OCI-LY1 (cell line): ENCODE results near the gene TRIM22.

Source experiments
- H2AFZ ChIP-seq: fragments of 200-600 bp; sonication (generic), shearing (Covaris generic); 2 replicates; pipeline ENCODE4 v1.6.0; 2014; ENCODE audit warnings: antibody characterized with exemption, mild to moderate bottlenecking, low read length
- H3F3A ChIP-seq: fragments of 200-600 bp; sonication (generic), shearing (Covaris generic); 2 replicates; pipeline ENCODE4 v1.6.0; 2014; ENCODE audit warnings: mild to moderate bottlenecking, antibody characterized with exemption, low read length, moderate library complexity; ENCODE audit not compliant: insufficient read depth
- H3K27ac ChIP-seq: fragments of 200-600 bp; sonication (generic); 2 replicates; pipeline ENCODE4 v1.5.1; 2014; ENCODE audit warnings: low read length, mixed run types, mild to moderate bottlenecking, low read depth; ENCODE audit not compliant: poor library complexity, severe bottlenecking
- H3K27me3 ChIP-seq: fragments of 200-600 bp; sonication (generic); 2 replicates; pipeline ENCODE4 v1.6.0; 2014; ENCODE audit warnings: antibody characterized with exemption, mild to moderate bottlenecking, low read length, moderate library complexity; ENCODE audit not compliant: insufficient read depth
- H3K36me3 ChIP-seq: fragments of 200-600 bp; sonication (generic); 2 replicates; pipeline ENCODE4 v1.6.1; 2014; ENCODE audit warnings: mild to moderate bottlenecking, antibody characterized with exemption, low read length, moderate library complexity, mixed read lengths; ENCODE audit not compliant: insufficient read depth
- H3K4me1 ChIP-seq: fragments of 200-600 bp; sonication (generic); 2 replicates; pipeline ENCODE4 v1.5.1; 2014; ENCODE audit warnings: mild to moderate bottlenecking, low read length, moderate library complexity; ENCODE audit not compliant: insufficient read depth, severe bottlenecking
- H3K4me2 ChIP-seq: fragments of 200-600 bp; sonication (generic), shearing (Covaris generic); 2 replicates; pipeline ENCODE4 v1.6.1; 2014; ENCODE audit warnings: low read length
- H3K4me3 ChIP-seq: fragments of 200-600 bp; sonication (generic); 2 replicates; pipeline ENCODE4 v1.5.1; 2014; ENCODE audit warnings: low read length, low read depth, mild to moderate bottlenecking, mixed read lengths; ENCODE audit not compliant: poor library complexity, severe bottlenecking
- H3K79me2 ChIP-seq: fragments of 200-600 bp; shearing (Covaris generic); 2 replicates; pipeline ENCODE4 v1.6.1; 2016; ENCODE audit warnings: mixed run types, low read length, mixed read lengths; ENCODE audit not compliant: insufficient read depth
- H3K9ac ChIP-seq: fragments of 200-600 bp; sonication (generic), shearing (Covaris generic); 2 replicates; pipeline ENCODE4 v1.6.1; 2014; ENCODE audit warnings: mild to moderate bottlenecking, low read length, mixed read lengths
- H3K9me2 ChIP-seq: fragments of 200-600 bp; sonication (generic), shearing (Covaris generic); 2 replicates; pipeline ENCODE4 v1.6.1; 2014; ENCODE audit warnings: low read depth, mild to moderate bottlenecking, low read length, mixed read lengths
- H3K9me3 ChIP-seq: fragments of 200-600 bp; shearing (Covaris generic); 2 replicates; pipeline ENCODE4 v1.6.1; 2014; ENCODE audit warnings: low read length, mixed read lengths
- H4K20me1 ChIP-seq: fragments of 200-600 bp; sonication (generic), shearing (Covaris generic); 2 replicates; pipeline ENCODE4 v1.6.0; 2016; ENCODE audit warnings: mild to moderate bottlenecking, low read length; ENCODE audit not compliant: insufficient read depth
- CTCF ChIP-seq: fragments of 200-600 bp; sonication (generic), shearing (Covaris generic); IDR thresholded peaks from 2 replicates; pipeline ENCODE4 v1.5.1; 2017; ENCODE audit warnings: mild to moderate bottlenecking, antibody characterized with exemption, low read length, moderate library complexity, mixed read lengths
- EZH2 ChIP-seq: fragments of 200-600 bp; sonication (generic), shearing (Covaris generic); IDR thresholded peaks from 2 replicates; pipeline ENCODE4 v1.8.0; 2017; ENCODE audit warnings: borderline replicate concordance, mixed run types, mild to moderate bottlenecking, antibody characterized with exemption, low read length, moderate library complexity, mixed read lengths

TRIM22 gene

GRCh38 chr11:5749836-5750235 is 60.2 kb downstream of the TRIM22 start:
- Histone ChIP-seq H3K9me2 (no peaks in the 10 kb centered on the region; the same call in 1 of the 2 replicates), H3K27me3 (no peaks in the 10 kb centered on the region), H3K9me3 (no peaks in the 10 kb centered on the region), H3K36me3 (no peaks in the 10 kb centered on the region), H2AFZ (no peak overlapping the region), H3K79me2 (no peaks in the 10 kb centered on the region), H3K9ac (no peak overlapping the region), H3K4me1 (no peaks in the 10 kb centered on the region), H3K4me2 (no peak overlapping the region), H3K4me3 (no peak overlapping the region), H3F3A (no peaks in the 10 kb centered on the region), H4K20me1 (no peaks in the 10 kb centered on the region), H3K27ac (no peak overlapping the region)
- TF ChIP-seq EZH2 (no peak), CTCF (no peak)

- H3F3A ChIP-seq: no peaks in the 10 kb centered on the region
- no peaks in the 10 kb centered on the region for H3K79me2 ChIP-seq
- no peak within 1 kb of the TSS for H2AFZ ChIP-seq
- TF ChIP-seq CTCF (no peak), EZH2 (no peak)
- H3K9me3 ChIP-seq: no peaks in the 10 kb centered on the region
- no peaks in the 10 kb centered on the region; the same call in 1 of the 2 replicates for H4K20me1 ChIP-seq
- H3K27ac ChIP-seq: no peak within 1 kb of the TSS
- no peaks in the 10 kb centered on the region for H3K36me3 ChIP-seq
- H3K4me3 ChIP-seq: no peak within 1 kb of the TSS
- H3K9me2 ChIP-seq: no peaks in the 10 kb centered on the region; the same call in 1 of the 2 replicates
- no peak within 1 kb of the TSS for H3K9ac ChIP-seq
- no peaks in the 10 kb centered on the region for H3K27me3 ChIP-seq
- H3K4me1 ChIP-seq: no peaks in the 10 kb centered on the region
- no peak within 1 kb of the TSS for H3K4me2 ChIP-seq
Measured at GRCh38 chr11:5753943-5754342, 64.4 kb downstream of the TRIM22 start, which contains the start of gene OR52N4. OR52N4 (plus strand) TSS chr11:5754243; CDS start chr11:5754741, 498 bp downstream.
